SK-N-SH (cell line): Measurements from ENCODE around the gene MED15. TPM values are rescaled to one million over a fixed set of nuclear protein-coding genes. Genes with fewer than 3 reads are reported as not detected.

ENCODE experiments used
- CTCF ChIA-PET: fragments of 300-600, 350-600 bp; formaldehyde crosslinking; extraction: SDS; loops from one replicate; lab custom pipeline; 2021; lab: Yijun Ruan, JAX
- POLR2A ChIA-PET: fragments of 350-600 bp; sonication (Branson Sonifier 250); formaldehyde crosslinking; extraction: SDS; loops from one replicate; lab custom pipeline; 2020; ENCODE audit warnings: antibody characterized with exemption, inconsistent platforms; lab: Yijun Ruan, JAX
- DNase-seq: peaks from one replicate; pipeline ENCODE4 v3.0.0; 2012
- H2AFZ ChIP-seq: fragments of 200-600 bp; sonication (generic); 2 replicates; pipeline ENCODE4 v1.8.1; 2016; ENCODE audit warnings: antibody characterized with exemption, mild to moderate bottlenecking, low read depth
- H3F3A ChIP-seq: fragments of 200-600 bp; sonication (generic); replicated peaks from 2 replicates; pipeline ENCODE3; 2016; ENCODE audit warnings: antibody characterized with exemption, mild to moderate bottlenecking; ENCODE audit not compliant: insufficient read depth
- H3K27ac ChIP-seq, 2 experiments: fragments of 200-500 bp in 1 of 2; fragments of 200-600 bp in 1 of 2; sonication (Bioruptor generic) in 1 of 2; sonication (generic), shearing (Covaris generic) in 1 of 2; 2 replicates each; pipeline versions ENCODE4 v1.5.1 to v1.6.1; 2014 to 2016; ENCODE audit warnings: low read depth in 2 of 2, inconsistent platforms in 1 of 2, low read length in 1 of 2, mild to moderate bottlenecking in 1 of 2, mixed read lengths in 1 of 2
- H3K27me3 ChIP-seq: fragments of 200-600 bp; sonication (generic), shearing (Covaris generic); 2 replicates; pipeline ENCODE4 v1.6.1; 2016; ENCODE audit warnings: mixed run types; ENCODE audit not compliant: insufficient read depth
- H3K36me3 ChIP-seq, 2 experiments: fragments of 200-500 bp in 1 of 2; fragments of 200-600 bp in 1 of 2; sonication (Bioruptor generic) in 1 of 2; sonication (generic) in 1 of 2; replicated peaks in 1 of 2; 2 replicates each; pipeline versions ENCODE3 to v1.5.1; 2014 to 2016; ENCODE audit warnings: low read length in 1 of 2, mild to moderate bottlenecking in 1 of 2; ENCODE audit not compliant: insufficient read depth in 2 of 2, control insufficient read depth in 1 of 2
- H3K4me1 ChIP-seq, 2 experiments: fragments of 200-500 bp in 1 of 2; fragments of 200-600 bp in 1 of 2; sonication (Bioruptor generic) in 1 of 2; sonication (generic), shearing (Covaris generic) in 1 of 2; 2 replicates each; pipeline versions ENCODE4 v1.5.1 to v1.6.1; 2014 to 2016; ENCODE audit warnings: low read depth in 1 of 2, low read length in 1 of 2, mixed run types in 1 of 2; ENCODE audit not compliant: insufficient read depth in 2 of 2, control insufficient read depth in 1 of 2
- H3K4me2 ChIP-seq: fragments of 200-600 bp; sonication (generic), shearing (Covaris generic); 2 replicates; pipeline ENCODE4 v1.6.1; 2017; ENCODE audit warnings: mixed run types
- H3K4me3 ChIP-seq, 2 experiments: fragments of 200-500 bp in 1 of 2; fragments of 200-600 bp in 1 of 2; sonication (Bioruptor generic) in 1 of 2; sonication (generic), shearing (Covaris generic) in 1 of 2; 2 replicates each; pipeline versions ENCODE4 v1.5.1 to v1.8.1; 2014 to 2016; ENCODE audit warnings: low read depth in 2 of 2, inconsistent platforms in 1 of 2, low read length in 1 of 2, mild to moderate bottlenecking in 1 of 2, mixed read lengths in 1 of 2, moderate library complexity in 1 of 2
- H3K79me2 ChIP-seq: fragments of 200-600 bp; sonication (generic); 2 replicates; pipeline ENCODE4 v1.8.1; 2017; ENCODE audit warnings: mild to moderate bottlenecking; ENCODE audit not compliant: insufficient read depth
- H3K9ac ChIP-seq: fragments of 200-600 bp; sonication (generic); 2 replicates; pipeline ENCODE4 v1.6.1; 2017; ENCODE audit warnings: mixed run types
- H3K9me2 ChIP-seq: fragments of 200-600 bp; sonication (generic); 2 replicates; pipeline ENCODE4 v1.6.1; 2017; ENCODE audit warnings: mixed run types
- H3K9me3 ChIP-seq: fragments of 200-600 bp; sonication (generic); 2 replicates; pipeline ENCODE4 v1.6.1; 2017; ENCODE audit warnings: mixed run types, mild to moderate bottlenecking, moderate library complexity
- H4K20me1 ChIP-seq: fragments of 200-600 bp; sonication (generic); 2 replicates; pipeline ENCODE4 v1.6.1; 2017; ENCODE audit warnings: mild to moderate bottlenecking, mixed run types; ENCODE audit not compliant: insufficient read depth
- CHD2 ChIP-seq: fragments of 150-350 bp; IDR thresholded peaks from 2 replicates; pipeline ENCODE4 v1.6.1; 2018; ENCODE audit warnings: low read length; ENCODE audit not compliant: partially characterized antibody
- CTCF ChIP-seq: fragments of 200-600 bp; sonication (generic); IDR thresholded peaks from 2 replicates; pipeline ENCODE4 v1.6.1; 2017; ENCODE audit warnings: antibody characterized with exemption, mild to moderate bottlenecking, moderate library complexity
- ELF1 ChIP-seq: IDR thresholded peaks from 2 replicates; pipeline ENCODE4 v1.4.0; 2012
- EP300 ChIP-seq, 2 experiments: IDR thresholded peaks; 2 replicates each; pipeline versions ENCODE4 v1.4.0 to v1.6.1; 2012; ENCODE audit warnings: borderline replicate concordance in 1 of 2, low read depth in 1 of 2, low read length in 1 of 2
- EZH2phosphoT487 ChIP-seq: fragments of 200-600 bp; sonication (generic); IDR thresholded peaks from 2 replicates; pipeline ENCODE4 v1.6.1; 2017; ENCODE audit warnings: low read depth, mixed run types, mild to moderate bottlenecking, antibody characterized with exemption, moderate library complexity, borderline replicate concordance
- FOSL2 ChIP-seq: IDR thresholded peaks from 2 replicates; pipeline ENCODE4 v1.4.0; 2012; ENCODE audit warnings: low read depth, mild to moderate bottlenecking, moderate library complexity, borderline replicate concordance
- FOXM1 ChIP-seq: IDR thresholded peaks from 2 replicates; pipeline ENCODE4 v1.4.0; 2012; ENCODE audit warnings: low read depth, mild to moderate bottlenecking
- GATA2 ChIP-seq: sonication (generic); formaldehyde crosslinking; IDR thresholded peaks from 2 replicates; pipeline ENCODE4 v1.5.0; 2020; ENCODE audit warnings: mild to moderate bottlenecking, missing genetic modification reagents
- IRF3 ChIP-seq: fragments of 150-350 bp; IDR thresholded peaks from 2 replicates; pipeline ENCODE4 v1.6.1; 2016; ENCODE audit warnings: mild to moderate bottlenecking, low read depth, low read length
- MEF2A ChIP-seq: IDR thresholded peaks from 2 replicates; pipeline ENCODE4 v1.4.0; 2012; ENCODE audit warnings: low read depth, borderline replicate concordance
- MXI1 ChIP-seq: IDR thresholded peaks from 2 replicates; pipeline ENCODE4 v1.6.1; 2012; ENCODE audit warnings: mild to moderate bottlenecking, low read depth, low read length, improper control_type of control experiment
- PBX3 ChIP-seq: IDR thresholded peaks from 2 replicates; pipeline ENCODE4; 2012
- RFX5 ChIP-seq: IDR thresholded peaks from 2 replicates; pipeline ENCODE4 v1.6.1; 2012; ENCODE audit warnings: mild to moderate bottlenecking, improper control_type of control experiment, low read length
- RXRA ChIP-seq: IDR thresholded peaks from 2 replicates; pipeline ENCODE4 v1.4.0; 2012; ENCODE audit warnings: low read depth, mild to moderate bottlenecking, borderline replicate concordance
- USF1 ChIP-seq: IDR thresholded peaks from 2 replicates; pipeline ENCODE4 v1.4.0; 2012; ENCODE audit warnings: low read depth, borderline replicate concordance
- USF2 ChIP-seq: fragments of 150-350 bp; IDR thresholded peaks from 2 replicates; pipeline ENCODE4 v1.6.1; 2017; ENCODE audit warnings: antibody characterized with exemption, low read length, low read depth, borderline replicate concordance
- WGBS: methylation state at CpG from one replicate; pipeline ENCODE4 v1.1.6; 2017; ENCODE audit warnings: low lambda C conversion rate; 5-methylcytosine and 5-hydroxymethylcytosine counted together
- polyA plus RNA-seq, 3 experiments: library from polyadenylated mRNA; depleted of rRNA; stranded (reverse); fragments of >200 nt; gene quantifications; 2 replicates each; pipeline ENCODE4 v1.2.3, GENCODE V29; 2012

MED15 gene
- polyA plus RNA-seq, 1 of the 3 experiments (the other 2 are of a cell fraction): 45.1 TPM

- CTCF ChIA-PET: interaction anchor here (1.4 kb wide), 1 partner anchor 10 kb away, joined by 7 read pairs; the partner anchor contains the start of gene MED15
- Histone ChIP-seq H3K27me3 (no peaks in the 10 kb centered on the region), H3K4me3 (no peak overlapping the region), H3K36me3 (peaks cover 20 to 30% of the 10 kb centered on the region in 2 experiments), H4K20me1 (peaks cover 94% of the 10 kb centered on the region), H2AFZ (no peak overlapping the region), H3K27ac (peak overlapping the region in 1 of 2 experiments; percentile 16; a peak in 1 of 4 replicates), H3K79me2 (peaks cover 100% of the 10 kb centered on the region), H3K9ac (no peak overlapping the region), H3K4me2 (no peak overlapping the region), H3F3A (peaks cover 34% of the 10 kb centered on the region), H3K9me3 (no peaks in the 10 kb centered on the region), H3K9me2 (no peaks in the 10 kb centered on the region)
- WGBS: 69% methylated on average over 4 of the region's 4 CpGs
- no peak for DNase-seq
- TF ChIP-seq ELF1 (no peak), CTCF (no peak), RXRA (no peak), GATA2 (CRISPR knock-in tag) (no peak), USF1 (no peak), FOXM1 (no peak), CHD2 (no peak), MEF2A (no peak), EZH2phosphoT487 (no peak), EP300 (IDR thresholded peaks at IDR 0.05; ENCODE audit: borderline replicate concordance in 1 of 2, low read depth in 1 of 2, low read length in 1 of 2) (no peak), IRF3 (no peak), FOSL2 (no peak), USF2 (no peak), MXI1 (no peak), RFX5 (no peak), PBX3 (no peak)
- TF ChIP-seq, all 33 proteins: peak for 0
- peaks cover 14 to 37% of the 10 kb centered on the region in 2 experiments; a peak in 3 of 4 replicates for H3K4me1 ChIP-seq
- POLR2A ChIA-PET: interaction anchor here (0.9 kb wide), 1 partner anchor 20 kb away, joined by 3 read pairs; no protein-coding TSS in a partner anchor
Measured at GRCh38 chr22:20517422-20517821, 10.0 kb downstream of the MED15 start.
